GM19035 (cell line): ENCODE results near the gene PPP2R2B.

Experiments
- ATAC-seq: cut with Tn5 transposase; IDR thresholded peaks from one replicate; pipeline ENCODE4 v1.9.1; 2021; ENCODE audit not compliant: unreplicated experiment

The PPP2R2B gene

DNA sequence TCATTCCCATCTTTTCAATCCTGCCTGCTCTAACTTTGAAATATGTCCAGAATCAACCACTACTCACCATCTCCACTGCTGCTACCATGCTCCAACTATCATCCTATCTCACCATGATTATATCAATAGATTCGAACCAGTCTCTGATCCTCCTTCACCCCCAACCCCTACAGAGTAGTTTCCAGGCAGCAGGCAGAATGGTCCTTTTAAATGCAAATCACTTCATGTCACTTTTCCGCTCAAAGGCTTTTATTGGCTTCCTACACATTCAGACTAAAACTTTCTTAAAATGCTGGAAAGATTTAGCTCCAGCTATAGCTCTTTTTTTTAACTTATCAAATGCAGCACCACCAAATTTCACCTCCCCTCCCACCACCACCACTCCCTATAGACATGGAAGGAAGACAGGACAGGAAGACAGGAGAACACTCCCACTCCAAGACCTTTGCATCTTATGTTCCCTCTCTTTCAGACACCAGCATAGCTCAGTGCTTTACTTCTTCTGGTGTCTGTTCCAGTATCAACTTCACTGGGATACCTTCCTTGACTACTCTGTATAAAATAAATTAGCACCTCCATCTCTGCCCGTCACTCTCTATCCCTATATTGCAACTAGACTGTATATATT lies 9.9 kb upstream of the PPP2R2B start:
- no peak for ATAC-seq

DNA sequence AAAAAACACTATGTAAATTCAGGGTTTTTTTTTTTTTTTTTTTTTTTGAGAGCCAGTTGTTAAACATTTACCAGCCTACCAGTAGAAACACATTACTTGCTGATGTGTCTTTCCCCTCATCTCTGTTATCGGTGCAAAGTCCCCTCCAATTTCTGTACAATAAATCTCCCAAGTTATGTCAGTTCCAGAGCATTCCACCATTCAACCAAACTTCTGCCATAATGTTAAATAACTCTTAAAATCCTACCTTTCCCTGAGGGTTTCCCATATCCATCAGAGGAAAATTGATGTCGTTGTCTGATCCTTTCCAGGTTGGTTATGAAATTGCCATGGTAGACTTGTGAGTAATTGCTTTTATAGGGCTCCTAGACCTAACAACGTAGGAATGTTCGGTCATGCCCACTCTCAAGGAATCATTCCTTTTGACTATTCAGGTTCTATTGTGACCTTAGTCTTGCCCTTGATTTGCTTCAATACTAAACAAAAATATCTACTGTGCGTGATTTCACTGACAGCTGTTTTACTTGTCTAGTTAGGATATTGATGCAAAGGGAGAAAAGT lies 5.6 kb upstream of the PPP2R2B start:
- ATAC-seq, result no peak

DNA sequence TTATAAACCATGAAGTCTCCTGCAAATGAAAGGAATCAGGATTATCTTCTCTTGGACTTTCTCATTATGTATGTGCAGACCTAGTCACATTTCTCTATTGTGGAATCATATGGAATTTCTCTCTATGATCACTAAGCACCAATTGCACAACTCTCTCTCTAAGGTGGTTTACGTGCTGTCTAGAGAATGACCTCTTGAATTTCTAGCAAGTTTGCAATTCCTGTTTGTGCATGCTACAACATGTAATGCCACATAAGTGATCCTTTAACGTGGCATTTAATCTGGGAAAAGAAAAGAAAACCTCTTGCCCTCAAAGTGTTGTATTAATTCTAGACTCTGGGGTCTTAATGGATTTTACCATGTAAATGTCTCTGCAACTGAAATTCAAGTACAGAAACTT lies 5.0 kb upstream of the PPP2R2B start:
- no peak for ATAC-seq

DNA sequence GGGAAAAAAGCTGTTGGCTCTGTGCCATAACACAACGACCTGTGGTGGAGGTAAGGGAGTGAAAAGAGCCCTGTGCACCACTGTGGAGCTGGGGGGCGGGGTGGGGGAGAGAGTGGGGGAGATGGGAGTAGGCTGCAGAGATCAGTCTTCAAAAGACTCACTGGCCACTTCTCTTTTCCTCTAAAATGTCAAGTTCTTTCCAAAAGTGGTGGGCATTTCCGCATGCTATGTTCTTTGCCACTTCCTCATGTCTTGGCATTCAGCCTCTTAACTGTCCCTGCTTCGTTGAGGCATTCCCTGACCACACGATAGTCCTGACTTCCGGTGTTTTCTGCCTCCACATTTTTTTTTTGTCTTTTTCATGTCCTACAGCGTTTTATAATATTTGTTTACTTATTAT lies 2.4 kb upstream of the PPP2R2B start:
- ATAC-seq, result no peak

DNA sequence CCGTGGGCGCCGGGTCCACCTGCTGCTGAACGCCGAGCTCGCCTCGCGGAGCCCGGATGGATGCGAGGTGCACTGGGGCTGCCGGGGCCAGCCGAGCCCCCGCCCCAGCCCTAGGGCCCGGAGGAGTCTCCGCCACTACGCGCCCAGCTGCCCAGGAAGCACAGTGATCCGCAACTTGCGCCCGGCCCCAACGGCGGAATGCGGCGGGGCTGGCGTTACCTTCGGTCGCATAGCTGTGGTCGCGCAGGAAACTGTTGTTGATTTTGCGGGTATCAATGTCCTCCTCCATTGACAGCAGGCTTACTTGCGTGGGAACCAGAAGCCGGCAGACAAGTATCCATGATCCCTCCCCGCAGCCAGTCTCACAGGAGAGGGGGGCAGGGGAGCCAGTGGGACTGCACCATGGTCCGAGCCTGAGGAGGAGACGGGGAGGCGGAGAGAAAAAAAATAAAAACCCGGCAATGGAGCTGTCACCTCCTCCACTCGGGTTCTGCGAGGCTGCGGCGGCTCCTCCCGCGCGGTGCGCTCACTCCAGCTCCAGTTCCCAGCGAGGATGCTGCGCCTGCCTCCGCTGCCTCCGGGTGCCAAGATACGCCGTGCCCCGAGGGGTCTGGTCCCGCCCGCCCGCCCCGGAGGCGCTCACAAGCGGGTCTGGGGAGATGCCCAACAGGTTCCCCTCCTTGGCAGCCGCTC lies 628 bp downstream of the PPP2R2B start:
- no peak for ATAC-seq

DNA sequence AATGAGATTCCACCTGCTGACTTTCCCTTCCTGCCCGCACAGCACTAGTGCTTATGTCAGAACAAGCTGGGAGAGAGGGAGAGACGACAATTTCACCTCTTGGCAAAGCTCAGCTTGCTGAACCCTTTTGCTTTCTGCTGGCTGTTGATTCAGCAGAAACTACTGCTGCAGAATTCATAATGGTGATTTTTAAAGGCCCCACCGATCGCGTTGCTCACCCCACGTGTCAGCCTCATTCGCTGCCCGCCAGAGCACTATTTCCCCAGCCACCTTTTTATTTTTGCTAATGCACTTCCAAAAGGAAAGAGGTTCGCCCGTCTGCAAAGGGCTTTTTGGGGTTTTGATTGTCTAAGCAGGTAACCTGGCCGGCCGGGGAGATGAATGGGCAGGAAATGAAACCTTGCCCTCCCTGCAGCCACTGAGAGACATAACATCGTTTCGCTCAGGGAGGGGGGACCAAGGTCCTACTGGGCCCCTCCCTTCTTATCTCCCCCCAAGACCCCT lies 1.3 kb downstream of the PPP2R2B start:
- no peak for ATAC-seq

DNA sequence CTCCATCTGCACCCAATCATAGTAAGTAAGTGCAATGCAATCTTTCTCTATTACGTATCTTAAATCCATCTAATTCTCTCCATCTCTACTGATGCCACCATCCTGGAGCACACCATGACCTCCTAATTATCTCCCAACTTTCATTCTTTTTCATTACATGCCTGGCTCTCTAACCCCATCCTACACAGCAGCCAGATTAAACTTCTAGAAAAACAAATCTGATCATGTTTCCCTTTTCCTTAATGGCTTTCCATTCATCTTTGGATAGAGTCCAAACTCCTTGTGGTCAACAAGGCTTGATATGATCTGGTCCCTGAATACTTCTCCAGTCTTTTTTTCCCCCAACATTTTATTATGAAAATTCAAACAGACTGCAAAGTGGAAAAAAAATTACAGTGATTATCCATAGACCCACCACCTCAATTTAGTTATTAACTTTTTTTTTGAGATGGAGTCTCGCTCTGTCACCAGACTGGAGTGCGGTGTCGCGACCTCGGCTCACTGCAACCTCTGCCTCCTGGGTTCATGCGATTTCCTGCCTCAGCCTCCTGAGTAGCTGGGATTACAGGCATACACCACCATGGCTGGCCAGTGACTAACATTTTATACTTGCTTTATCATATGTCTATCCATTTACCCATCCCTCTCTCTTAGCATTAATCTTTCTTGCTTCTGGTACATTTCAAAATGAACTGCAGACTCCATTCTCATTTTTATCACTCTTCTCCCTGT lies 5.2 kb downstream of the PPP2R2B start:
- no peak for ATAC-seq

DNA sequence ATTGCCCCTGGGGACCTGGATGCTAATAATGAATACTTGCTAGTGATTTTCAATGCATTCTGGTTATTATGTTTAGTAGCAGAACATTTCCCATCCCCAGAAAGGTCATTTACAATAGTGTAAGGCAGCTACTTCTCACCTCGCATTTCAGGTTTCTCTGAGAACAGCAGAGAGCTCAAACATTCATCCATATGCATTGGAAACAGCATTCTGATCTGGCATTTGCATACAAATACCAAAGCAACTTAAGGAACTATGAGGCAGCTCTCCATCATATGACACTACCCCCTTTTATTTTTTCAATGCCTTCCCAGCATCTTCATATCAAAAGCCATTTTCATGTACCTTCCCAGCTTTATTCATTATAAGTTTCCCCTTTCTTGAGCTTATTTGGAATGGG lies 6.4 kb downstream of the PPP2R2B start:
- ATAC-seq, result no peak

DNA sequence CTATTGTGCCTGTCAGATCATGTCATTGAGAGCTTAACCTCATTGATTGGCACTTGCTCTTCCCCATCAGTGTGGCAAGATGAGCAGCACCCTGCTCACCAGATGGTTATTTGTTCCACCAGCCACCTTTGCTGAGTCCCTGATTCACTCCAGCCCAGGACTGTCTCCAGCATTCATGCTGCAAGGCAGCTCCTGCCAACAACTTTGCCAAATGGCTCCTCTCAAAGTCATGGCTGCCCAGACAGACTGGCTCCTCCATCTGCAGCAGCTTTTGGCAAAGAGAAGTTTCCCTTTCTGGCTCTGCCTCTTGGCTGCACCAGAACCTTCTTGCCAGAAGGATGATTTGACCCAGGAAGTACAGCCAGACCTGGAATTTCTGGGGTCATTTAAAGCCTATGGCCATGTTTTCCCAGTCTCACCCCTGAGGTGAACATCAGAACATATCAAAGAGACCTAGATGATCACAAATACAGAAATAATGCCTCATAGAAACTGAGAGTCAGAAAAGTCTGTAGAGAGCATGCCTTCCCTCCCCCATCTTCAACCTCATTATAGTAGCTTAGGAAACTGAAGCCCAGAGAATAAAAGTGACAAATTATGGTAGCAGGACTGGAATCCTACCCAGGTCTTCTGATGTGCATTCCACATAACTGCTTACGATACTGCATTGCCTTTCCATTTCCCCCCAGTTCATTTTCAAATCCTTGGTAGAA lies 10.4 kb downstream of the PPP2R2B start:
- ATAC-seq, result no peak

DNA sequence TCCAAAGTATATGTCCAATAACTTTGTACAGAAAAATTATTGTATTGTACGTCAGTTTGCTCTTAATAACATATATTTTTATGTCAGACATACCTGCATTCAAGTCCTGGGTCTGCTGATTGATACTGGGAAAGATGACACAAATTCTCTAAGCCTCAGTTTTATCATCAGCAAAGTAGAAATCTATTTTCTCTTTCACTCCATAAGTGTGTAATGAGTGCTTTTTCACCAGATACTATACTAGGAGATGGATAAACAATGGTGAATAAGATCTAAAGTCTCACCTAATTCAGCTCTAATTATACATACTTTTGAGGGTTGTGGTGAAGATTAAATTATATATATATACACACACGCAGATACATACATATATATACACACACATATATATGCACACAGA lies 12.3 kb downstream of the PPP2R2B start:
- ATAC-seq, result no peak

DNA sequence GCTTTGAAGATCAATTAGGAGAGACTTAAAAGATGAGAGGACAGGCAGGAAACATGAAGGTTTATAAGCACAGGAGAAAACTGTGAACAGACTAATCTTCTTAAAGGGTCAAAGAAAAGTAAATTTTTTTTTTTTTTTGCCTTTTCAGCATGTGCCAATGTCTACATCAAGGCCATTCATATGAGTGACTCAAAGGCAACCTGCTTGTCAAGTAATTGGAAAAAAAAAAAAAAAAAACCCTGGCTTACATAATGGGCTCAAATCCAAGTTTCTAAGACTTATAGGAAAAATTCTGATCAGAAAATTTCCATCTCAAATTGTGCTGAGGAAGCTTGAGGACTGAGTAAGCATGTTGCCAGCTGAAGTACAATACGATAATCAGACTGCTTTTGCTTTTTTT lies 15.9 kb downstream of the PPP2R2B start:
- ATAC-seq, result no peak

DNA sequence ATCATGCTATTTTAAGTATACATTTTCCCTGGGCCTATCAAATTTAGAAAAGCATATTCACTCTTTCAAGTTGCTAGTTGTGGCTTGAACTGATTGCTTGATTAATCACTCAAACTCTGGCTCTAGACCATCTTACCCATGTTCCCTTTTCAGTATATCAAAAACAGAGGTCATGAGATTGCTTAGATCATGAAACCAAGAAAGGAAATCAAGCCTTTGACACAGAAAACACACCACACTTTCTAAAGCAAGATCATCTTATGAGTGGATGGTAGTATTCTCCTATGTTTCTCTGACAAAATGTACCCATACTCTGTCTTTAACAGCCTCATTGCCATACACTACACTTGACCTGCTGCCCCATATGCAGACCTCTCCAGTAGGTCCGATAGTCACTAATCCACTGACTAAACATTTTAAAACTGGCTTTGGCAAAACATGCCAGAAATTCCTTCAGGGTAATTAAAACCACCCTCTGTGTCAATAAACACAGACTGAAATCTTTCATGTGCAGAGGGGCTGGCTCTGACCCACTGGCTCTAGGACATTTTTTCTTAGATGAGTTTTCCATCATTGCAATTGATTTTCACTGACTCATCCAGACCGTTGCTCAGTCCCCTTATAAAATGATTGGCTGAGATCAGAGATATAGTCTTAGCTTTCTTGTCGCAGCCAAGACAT lies 18.2 kb downstream of the PPP2R2B start:
- no peak for ATAC-seq

DNA sequence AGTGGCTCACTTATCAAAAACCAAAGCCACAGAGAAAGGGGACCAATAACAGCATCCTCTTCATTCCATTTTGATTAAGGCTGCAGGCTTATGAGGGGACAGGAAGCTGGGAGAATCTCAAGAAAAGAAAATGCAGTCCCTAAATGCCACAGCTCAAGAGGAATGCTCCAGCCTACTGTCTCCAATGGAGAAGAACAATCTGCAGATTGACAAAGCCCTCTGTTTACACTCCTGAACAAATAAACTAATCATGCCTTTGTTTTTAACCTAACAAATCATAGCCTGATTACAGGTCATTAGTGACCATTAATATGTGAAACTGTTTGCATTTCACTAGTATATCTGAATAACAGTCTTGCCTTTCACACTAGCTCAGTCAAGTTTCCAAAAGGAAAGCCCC lies 26.5 kb downstream of the PPP2R2B start:
- ATAC-seq, result no peak

DNA sequence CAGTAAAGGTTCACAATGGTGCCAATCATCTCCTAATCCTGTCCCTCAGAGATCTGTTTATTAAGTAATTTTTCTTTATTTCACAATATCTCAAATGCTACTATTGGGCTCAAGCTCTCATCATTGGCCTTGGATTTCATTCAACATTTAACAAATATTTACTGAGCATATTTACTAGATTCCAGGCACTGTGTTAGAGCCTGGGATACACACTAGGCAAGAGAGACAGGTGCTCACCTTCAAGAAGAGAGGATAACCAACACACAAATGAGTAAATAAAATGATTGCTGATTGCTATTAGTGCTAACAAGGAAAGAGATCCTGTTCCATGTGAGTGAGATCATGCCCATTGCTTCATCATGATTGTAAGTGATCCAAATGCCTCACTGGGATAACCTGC lies 27.4 kb downstream of the PPP2R2B start:
- ATAC-seq, result no peak

DNA sequence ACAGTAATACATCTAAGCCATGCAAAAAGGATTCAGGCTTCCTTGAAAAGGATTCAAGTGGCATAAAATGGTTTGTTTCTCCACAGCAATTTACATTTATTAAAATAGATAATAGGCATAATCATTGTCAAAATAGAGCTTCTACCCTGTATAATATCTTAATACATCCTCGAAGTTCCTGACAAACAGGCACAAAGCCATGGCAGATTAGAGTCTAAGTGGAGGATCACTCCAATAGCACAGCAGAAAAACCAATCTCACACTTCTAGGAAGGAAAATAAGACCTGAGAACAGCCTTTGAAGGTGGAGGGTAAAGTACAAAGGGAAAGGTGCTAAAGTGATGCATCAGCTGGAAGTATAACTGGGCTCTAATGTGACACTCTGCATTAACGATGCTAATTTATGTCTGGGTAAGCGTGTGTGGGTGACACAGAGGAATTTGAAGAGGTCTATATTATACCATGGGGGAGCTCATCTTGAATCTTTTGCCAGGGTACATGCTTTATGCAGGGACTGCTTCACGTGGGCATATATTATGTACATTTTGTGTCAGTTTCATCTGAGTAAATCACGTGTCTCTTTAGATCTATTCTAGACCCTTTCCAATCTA lies 28.8 kb downstream of the PPP2R2B start:
- ATAC-seq, result no peak

DNA sequence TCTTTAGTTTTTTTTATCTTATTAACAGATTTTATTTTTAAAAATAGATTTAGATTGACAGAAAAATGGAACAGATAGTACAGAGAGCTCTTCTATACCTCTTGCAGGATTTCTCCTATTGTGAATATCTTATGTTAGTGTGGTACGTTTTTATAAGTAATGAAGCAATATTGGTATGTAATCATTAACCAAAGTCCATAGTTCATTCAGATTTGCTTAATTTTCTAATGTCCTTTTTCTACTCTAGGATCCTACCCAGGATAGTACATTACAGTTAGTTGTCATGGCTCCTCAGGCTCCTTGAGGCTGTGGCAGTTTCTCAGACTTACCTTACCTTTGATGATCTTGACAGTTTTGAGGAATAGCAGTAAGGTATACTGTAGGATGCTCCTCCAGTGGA lies 30.4 kb downstream of the PPP2R2B start:
- ATAC-seq, result no peak

DNA sequence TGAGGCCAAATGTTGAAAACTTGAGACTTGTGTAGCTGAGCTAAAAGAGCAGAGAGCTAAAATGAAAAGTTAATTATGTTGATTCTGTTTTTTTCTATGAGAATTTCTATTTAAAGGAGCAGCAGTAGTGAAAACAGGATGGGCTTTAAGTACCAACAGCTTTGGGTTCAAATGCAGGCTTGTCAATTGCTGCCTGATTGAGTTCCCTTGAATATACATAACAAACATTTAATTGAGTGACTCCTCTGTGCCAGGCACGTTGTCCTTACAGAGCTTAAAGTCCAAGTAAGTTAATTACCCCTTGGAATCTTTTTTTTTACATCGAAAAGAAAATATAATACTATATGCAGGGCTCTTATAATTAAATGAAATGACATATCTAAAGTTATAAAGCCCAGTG lies 38.5 kb downstream of the PPP2R2B start:
- no peak for ATAC-seq

DNA sequence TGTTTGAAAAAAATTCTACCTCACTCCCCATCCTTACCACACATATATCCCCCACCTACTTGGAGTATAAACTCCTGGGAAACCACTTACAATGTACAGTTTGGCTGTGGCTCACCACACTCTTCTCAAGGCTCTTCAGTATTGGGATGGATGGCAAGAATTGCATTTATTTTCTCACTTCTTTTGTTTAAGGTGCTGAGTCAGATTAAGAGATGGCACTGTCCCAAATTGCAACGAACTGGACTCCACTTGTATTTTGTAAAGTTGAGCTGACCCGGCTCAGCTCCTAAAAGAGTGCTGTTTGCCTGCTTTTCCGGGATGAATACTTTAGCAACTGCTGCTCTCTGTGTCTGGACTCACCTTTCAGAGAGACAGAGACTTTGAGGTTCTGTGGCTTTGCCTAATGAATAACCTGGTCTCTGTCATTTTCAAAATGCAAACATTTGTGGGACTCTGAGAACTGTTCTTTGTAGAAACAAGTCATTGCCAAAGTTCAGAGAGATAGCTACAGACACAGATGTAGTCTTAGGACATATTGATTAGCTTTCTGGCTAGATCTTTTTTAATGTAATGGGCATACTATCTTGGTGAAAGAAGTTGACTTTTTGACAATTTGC lies 42.2 kb downstream of the PPP2R2B start:
- no peak for ATAC-seq

DNA sequence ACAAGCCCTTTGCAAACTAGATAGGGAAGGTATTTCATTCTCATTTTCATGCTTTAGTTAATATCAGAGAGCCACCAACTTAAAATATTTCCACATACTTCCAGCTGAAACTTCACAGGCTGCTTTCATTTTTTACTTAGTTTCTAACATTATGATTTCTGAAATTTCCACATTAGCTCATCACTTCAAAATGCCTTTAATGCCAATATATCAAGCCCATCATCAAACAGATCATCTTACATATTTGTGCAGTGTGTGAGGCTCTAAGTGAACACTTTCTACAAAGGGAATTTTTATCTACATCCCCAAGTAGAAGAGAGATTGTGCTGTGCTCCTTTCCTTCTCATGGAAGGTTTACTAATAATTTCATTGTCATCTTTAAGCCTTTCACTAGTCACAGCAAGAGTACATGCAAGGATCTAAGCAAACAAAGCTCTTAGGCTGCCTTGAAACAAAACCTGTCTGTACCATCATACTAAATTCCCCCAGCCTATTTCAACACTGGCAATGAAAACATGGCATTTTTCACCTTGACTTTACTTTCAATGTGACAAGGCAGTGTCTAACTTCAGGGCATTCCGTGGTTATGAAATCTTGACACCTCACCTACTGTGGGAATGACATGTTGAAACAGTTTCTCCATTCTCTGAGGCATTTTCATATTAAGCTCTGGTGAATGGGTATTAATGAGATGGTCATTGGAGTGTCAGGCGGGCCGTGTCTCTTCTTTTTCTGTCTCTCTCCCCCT lies 45.4 kb downstream of the PPP2R2B start:
- ATAC-seq, result no peak
